HG02763 (cell line): ENCODE data around the gene KCNJ3.

ENCODE experiments used
- ATAC-seq: cut with Tn5 transposase; IDR thresholded peaks from one replicate; pipeline ENCODE4 v1.9.1; 2021; ENCODE audit warnings: mild to moderate bottlenecking, moderate library complexity; ENCODE audit not compliant: unreplicated experiment

The KCNJ3 gene

DNA sequence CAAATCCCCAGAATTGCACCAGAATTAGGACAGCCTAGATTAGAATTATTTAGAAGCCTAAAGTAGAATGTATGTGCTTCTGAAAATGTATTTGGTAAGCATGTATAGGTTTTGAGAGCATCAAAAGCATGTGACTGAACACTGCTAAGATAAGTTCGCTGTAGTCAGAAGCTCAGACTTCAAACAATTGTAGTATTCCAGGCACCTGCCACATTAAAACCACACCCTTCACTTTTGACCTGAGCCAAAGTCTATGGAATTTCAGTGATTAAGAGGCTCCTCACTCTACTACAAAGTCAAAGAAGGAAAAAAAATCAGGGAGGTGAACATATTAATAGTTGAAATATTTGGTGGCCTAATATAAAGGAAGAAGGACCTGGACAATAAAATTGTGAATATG, 8.2 kb downstream of the KCNJ3 start:
- no peak for ATAC-seq

DNA sequence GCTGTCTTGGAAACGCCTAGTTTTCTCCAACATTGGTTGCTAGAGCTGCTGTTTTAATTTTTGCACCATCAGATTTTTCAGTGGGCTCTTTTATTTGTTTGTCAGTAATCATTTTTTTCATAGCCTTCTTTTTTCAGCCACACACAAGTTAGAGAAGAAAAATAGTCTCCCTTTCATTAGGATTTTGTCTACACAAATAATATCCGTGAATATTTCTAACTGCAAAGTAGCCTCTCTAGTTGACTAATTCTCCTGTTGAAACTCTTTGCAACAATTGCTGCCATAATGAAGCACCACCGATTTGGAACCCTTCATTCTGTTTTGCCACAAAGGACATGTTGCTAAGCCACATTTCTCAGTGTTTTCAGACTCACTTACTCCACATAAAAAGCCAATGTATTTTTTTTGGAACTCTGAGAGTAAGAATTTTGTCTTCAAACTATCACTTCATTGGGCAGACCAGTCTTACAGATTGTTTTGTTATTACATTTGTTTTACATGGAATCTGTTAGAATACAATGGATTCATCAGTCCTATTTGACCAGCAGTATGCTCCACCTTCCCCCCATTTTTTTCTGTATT, 9.6 kb downstream of the KCNJ3 start:
- no peak for ATAC-seq

GRCh38 chr2:154709215-154709614, 10.7 kb downstream of the KCNJ3 start:
- no peak for ATAC-seq

- ATAC-seq, result no peak
These were observed 11.6 kb downstream of the KCNJ3 start for GRCh38 chr2:154710078-154710477.

- no peak for ATAC-seq
These were observed 12.2 kb downstream of the KCNJ3 start for GRCh38 chr2:154710685-154711084.

DNA sequence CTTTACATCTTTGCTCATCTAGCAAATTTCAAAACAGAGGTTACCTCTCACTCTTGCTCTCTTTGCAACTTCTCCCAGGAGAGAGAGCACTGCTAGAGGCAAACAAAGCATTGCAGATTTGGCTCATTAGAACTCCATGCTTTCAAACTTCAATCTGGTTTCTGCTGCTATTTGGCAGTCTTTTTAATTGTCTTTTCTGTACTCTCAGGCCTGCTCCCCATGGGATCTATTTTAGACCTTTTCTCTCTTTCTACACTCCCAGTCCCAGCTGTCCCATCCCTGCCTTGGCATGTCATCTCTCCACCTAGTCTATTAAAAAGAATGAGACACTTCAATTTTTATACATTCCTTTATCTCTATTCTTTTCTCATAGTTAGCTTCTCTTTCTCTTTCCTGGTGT, 15.2 kb downstream of the KCNJ3 start:
- ATAC-seq, result no peak

GRCh38 chr2:154720651-154721050, 22.2 kb downstream of the KCNJ3 start:
- ATAC-seq, result no peak

DNA sequence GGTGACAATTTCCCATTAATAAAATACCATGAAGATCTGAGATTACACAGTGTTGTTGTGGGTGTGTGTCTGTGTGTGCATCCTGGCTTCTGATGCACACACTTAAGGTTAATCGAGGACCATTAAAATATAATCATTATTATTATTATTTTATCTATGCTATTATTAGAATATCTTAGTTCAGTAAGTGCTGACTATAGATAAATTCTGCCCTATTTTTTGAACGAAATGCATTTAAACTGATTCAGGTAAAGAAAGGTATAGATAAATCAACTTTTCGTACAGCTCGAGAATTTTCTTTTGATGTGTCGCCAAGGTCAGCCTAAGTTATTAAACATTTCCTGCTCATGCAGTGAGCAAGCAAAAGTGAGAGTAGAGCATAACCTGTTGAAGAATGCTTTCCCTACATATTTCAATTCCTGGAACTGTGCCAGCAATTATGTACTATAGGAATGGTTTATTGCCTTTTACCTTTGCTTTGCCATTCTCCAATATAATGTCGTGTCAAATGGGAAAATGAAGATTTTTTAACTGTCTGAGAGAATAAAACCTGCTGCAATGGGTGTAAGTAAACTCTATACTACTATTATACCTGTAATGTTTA, 25.8 kb downstream of the KCNJ3 start:
- ATAC-seq, result no peak

DNA sequence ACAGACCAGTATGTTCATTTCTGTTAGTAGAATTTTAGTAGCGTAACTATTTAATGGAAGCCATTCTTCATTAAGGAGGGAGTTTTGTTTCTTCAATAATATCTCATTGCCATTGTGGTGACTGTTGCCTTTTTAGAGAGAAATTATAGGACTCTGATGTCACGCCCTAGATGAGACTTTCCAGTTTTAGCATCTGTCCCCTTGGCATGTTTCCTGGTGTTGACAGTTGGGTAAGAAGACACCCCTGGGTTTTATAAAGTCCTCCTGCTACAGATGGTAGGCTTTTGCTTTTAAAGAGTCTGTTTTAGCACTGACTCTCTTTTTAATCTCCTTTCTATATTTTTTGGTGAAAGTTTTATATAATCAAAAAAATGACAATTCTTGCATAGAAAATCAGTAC, 41.9 kb downstream of the KCNJ3 start:
- no peak for ATAC-seq

GRCh38 chr2:154758871-154759270, 60.4 kb downstream of the KCNJ3 start:
- ATAC-seq, result no peak

DNA sequence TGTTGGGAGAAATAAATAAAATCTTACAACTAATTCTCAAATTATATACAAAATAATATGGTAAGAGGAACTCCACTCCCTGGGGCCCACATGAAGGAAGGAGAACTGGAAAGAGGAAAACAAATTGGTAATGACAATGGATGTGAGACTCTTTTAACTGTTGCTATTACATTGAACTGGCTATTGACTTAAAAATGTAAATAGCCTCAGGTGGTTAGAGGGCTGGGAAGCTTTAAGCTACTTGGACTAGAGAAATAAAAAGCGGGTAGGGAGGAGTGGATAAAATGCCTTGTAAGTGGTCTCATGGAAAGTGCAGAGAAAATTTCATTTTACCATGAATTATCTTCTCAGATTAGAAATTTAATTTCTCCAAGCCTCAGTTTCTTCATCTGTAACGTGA, 64.1 kb downstream of the KCNJ3 start:
- no peak for ATAC-seq

GRCh38 chr2:154771664-154772284, 73.3 kb downstream of the KCNJ3 start:
- no peak for ATAC-seq

DNA sequence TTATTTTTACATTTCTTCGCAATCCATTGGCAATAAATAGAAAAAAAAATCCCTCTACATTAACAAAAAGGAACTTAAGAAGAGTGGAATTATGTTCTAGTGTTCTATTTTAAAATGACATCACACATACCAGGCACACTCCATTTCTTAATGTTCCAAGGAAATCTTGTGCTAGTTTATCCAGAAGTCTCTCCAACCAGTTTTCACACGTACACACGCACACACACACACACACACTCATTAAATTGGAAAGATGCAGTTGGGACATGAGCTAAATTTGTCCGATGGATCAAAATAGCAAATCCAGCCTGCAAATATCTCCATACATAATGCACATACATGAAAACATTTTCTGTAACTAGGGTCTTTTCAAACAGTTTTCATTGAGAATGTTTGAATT, 78.3 kb downstream of the KCNJ3 start:
- ATAC-seq, result no peak

- ATAC-seq, result no peak
These were observed 95.9 kb downstream of the KCNJ3 start for GRCh38 chr2:154794406-154794805.

DNA sequence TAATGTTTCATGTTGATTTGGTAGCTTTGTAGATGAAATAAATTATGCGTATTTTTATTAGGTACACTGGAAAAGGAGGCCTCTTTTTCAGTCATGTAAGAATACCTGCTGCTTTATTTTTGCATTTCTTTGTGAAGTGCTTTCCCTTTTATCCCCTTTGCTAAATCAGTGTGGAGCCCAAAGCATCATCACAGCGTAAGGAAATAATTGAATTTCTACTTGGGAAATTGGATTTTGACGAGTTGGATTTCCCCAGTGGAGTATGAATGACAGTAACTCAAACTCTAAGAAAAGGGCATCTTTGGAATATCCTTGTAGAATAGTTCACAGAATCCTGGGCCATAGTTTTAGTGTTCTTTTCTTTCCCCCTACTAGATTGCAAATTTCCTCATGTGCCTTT, 97.2 kb downstream of the KCNJ3 start:
- no peak for ATAC-seq

DNA sequence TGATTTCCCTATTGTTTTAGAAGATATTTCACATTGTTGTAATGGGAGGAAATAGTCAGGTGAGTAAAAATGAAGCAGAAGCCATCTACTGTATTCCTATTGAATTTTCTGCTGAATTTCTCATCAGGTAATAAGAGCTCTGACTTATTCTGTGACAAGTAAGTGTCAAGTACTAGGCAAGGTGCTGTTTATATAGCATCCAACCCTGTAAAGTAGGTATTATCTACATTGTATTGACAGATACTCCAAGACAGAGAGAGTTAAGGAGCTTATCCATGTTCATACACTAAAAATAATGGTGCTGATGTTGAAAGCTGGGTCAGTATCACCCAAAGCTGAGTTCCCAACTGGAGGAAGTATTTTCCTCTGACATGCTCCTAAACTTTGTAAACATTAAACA, 106.0 kb downstream of the KCNJ3 start:
- no peak for ATAC-seq

DNA sequence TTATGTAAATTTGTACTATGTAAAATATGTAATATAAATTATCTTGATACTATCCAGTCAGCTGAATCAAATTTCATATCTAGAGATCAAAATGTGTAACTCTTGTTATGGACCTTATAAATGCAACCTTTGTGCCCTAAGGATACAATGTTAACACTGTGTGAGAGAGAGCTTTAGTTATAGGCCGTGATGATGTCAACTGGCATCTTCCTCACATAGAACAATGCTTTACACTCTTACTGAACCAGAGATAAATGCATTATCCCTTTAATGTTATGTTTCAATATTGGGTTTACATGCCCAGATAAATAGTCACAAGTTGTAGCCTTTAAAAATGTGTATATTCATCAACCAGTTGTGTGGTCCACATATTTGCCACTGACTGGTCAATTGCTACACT, 115.1 kb downstream of the KCNJ3 start:
- no peak for ATAC-seq

DNA sequence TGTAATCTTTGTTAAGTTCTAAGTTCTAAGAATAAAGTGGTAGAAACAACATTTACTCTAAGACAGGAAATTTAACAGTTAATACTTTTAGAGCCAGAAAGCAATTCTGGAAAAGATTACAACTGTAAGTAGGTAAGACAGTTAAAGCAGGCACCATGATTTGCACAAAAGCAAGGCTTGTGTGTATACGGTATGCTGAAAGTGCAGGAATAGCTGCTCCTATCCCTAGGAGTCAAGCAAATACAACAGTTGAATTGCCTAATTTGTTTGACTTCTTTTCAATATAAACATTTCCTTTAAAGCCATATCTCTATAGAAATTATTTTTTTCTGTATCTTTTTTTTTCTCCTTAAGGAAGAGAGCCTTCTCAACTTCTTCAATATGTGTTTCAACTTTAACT, 116.4 kb downstream of the KCNJ3 start:
- no peak for ATAC-seq

GRCh38 chr2:154825358-154825757, 126.9 kb downstream of the KCNJ3 start:
- ATAC-seq, result no peak

GRCh38 chr2:154826827-154827226, 128.3 kb downstream of the KCNJ3 start:
- ATAC-seq, result no peak

DNA sequence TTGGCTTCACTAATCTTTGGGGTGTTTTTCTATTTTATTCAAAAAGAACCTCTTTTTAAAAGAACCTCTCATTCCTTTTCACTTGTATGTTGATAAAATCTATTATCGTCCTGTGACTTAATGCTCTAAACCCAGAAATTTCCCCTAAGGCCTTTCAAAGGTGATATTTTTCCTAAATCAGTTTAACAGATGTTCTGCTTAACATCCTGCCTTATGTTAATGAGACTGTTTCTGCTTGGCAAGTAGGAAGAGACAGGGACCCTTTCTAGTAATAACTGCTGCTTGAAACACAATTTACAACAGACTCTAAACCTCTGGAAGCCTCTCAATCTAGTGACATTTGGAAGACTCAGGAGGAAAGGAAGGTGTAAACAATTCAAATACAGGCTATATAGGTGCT, 128.8 kb downstream of the KCNJ3 start:
- ATAC-seq, result no peak

DNA sequence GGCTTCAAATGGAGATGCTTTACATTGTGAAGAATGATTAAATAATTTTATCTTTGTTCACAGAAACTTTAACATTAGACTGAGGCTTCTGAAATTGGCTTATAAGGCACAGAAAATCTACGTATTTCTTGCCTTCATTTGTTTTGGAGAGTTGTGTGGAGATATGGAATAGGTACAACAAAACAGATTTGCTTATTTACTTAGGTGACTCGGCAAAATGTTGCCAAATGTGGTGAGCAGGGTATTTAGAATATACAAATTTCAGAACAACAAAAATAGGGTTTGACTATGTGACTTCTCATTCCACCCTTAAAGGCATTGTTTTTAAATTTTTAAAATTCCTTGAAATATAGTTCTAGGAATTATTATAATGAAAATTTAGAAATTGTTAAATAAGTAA, 134.2 kb downstream of the KCNJ3 start:
- no peak for ATAC-seq

DNA sequence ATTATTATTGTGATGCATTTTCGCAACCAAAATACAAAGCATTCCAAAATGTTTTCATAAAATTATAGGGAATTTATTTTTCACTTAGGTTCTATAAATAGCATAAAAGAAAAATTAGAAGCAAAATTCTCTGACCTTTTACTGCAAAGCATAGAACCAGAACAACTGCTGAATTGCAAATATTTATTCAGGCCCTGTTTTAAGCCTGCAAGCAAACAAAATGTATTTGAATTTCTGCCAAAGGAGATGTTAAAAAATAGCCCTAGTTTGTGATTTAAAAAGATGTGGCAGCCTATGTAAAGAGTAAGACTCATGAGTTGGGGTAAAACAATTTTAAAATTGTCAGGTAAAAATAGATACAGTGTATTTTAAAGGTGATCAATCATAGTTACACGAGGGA, 138.1 kb downstream of the KCNJ3 start:
- no peak for ATAC-seq
